NCI-H748 (cell line): ENCODE measurements around the gene TMEM273.
A peak's percentile ranks its signal among the peaks of the same experiment; 100 is the strongest.

Experiments
- DNase-seq: peaks from one replicate; lab custom pipeline; 2025; ENCODE audit not compliant: unreplicated experiment; lab: John Stamatoyannopoulos, UW

The TMEM273 gene

DNA sequence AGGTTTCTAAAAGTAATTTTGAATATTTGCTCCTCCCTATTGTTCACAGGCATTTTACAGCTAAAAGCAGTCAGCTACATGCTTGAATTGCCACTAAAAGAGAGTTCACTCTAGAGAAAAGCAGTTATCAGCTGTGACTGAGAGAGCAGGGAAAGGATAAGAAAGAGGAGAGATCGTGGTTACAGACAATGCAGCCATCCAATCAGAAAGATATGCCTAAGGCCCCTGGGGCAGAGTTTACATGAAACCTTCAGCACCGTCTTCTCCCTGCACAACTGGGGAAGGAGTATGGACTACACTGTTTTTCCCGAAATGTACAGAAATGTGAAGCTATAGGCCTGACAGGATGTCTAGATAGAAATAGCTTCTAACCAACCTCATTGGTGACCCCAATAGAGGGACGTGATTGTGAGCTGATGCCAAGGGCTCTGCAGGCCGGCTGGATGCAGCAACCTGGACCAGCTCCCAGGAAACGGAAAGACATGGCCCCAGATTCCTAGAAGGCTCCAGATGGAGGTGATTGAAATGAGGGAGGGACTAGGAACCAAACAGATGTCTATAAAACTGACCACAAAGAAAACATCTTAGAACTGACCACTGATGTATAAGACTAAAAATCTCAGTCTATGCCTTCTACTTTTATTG is 69.6 kb downstream of the TMEM273 start:
- DNase-seq = no peak

DNA sequence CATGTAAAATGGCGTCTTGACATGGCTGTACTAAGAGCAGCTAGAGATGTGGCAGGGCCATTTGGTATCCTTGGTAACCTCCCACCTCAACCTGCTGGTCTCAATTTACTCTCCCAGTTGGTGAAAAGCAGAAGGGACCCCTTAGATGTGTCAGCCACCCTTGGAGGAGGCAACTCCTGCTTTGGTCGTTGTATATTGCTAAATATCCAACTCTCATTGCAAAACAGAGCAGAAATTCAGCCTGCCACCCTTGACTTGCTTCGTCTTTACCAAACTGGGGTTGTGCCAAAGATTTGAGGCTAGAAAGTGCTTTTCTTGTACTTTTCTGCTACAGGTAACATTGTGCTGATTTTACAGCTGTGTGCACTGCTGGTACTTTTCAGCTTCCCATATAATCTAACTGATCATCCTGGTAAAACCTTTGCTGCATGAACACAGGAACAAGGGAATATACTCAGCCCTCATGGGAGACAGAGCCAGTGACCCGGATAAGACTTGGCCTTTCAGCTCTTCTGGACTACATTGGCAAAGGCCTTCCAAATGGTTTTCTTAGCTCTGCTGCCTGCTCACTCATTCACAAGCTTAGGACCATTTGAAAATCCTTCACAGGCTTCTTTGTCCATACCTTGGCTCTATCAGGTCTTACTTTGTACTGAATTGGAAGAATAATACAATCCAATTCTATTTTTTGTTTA is 70.7 kb downstream of the TMEM273 start:
- no peak for DNase-seq

DNA sequence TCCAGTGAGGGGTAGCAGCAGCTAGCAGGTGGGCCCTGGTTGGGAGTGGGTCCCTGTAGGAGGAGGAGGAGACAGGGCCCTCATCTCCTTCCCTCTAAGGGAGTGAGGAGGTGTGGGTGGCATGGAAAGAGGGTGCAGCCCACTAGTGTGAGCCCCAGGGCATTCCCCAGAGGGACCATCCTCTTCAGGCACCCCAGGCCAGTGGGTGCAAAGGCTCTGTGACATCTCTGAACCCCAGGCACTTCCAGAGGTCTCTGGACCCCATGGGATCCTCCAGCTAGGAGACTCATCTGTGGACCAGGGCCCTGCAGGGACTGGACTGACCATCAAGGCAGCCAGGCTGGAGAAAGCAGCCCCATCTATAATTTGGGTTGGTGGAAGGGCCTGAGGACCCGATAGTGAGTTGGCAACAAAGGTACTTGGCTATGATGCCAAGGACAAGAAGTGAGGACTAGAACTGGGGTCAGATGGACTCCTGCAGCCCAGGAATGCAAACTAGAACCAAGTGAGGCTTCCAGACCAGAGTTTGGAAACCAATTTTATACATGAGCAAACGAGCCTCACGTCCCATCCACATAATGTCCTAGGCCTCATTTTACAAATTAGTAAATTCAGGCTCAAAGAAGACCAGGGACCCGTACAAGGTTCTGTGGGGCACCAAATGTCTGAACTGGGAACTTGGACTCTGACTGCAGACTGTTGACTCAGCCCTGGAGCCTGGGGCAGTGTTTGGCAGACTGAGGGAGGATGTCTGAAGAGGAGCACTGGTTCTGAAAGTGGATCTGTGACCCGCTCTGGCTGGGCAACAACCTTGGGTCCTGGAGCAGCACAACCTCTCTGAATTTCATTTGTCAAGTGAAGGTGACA is 71.4 kb downstream of the TMEM273 start:
- no peak for DNase-seq

DNA sequence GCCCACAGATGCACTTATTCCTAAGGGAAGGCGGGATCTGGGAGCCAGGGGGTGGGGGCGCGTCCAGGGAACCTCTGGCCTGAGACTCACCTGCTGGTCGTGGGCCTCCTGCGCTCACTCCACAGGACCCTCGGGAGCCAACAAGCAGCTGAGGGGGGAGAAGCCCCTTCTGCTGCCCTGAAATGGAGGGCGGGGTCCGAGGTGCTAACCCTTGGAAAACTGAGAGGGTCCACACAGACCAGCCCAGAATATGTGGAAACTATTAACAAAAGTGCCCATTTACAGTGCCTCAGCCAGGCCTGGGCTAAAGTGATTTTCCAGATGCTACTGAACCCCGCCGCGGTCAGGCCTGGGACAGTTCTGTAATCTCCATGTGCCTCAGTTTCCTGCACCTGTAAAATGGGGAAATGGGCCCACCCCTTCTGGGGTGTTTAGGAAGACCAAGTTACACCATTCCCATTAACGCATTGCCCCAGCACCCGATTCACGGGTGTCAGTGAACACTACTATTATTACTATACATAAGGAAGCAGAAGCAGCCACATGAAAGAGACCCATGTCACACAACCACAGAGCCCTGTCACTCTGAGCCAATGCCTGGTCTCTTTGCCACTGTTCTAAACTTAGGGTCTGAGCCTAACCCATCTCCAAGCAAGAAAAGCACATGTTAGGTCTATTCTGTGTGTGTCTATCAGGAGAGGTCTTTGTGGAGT is 72.2 kb downstream of the TMEM273 start:
- DNase-seq = no peak

DNA sequence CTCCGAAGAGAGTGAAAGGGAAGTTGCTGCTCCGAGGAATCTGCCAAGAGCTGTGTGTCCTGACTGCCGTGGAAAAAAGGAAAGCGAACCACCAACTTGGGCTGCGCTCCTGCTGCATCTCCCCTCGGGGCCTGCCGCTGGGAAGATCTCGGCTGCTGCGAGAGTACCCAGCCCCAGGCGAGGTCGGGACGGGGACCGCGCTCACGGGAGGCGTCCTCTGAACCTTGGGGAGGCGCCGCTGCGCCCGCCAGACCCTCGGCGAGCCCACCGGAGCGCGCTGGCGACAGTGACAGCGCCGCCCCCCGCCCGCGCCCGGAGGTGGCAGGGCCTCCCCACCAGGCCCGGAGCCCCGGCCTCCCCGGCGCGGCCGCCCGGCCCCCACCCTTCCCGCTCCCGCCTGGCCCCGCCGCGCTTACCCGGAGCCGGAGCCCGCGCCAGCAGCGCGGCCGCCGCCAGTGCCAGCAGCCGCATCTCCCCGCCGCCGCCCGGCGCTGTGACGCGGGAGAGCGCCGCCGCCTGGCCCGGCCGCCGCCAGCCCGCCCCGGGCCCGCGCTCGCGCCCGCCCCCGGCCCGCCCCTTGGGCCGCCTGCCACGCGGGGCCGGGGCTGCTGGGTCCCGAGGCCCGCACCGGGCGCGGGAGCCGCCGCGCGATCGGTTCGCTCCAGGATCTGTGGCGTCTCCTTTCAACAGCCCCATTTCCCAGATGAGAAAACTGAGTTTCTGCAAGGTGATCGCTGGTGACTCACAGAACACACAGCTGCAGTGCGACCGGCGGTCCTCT is 73.0 kb downstream of the TMEM273 start, which contains the start of gene VSTM4:
Gene VSTM4 (minus strand): TSS at position 508 of the 781 bp plus-strand sequence. CDS start 37 bp downstream, at position 471.
- DNase-seq = peak; percentile 42

DNA sequence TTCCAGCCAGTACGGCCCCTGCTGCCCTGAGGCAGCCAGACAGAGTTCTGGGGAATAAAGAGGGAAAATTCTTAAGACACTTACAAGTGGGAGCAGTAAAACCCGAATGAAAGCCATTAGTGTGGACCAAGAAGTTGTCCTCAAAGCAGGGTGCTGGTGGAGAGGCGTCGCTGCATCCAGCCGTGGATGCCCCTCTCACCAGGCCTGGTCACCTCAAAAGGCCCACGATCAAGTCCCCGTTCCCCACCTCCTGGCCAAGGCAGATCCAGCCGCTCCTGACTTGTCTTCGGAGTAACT is 73.5 kb downstream of the TMEM273 start:
- no peak for DNase-seq

DNA sequence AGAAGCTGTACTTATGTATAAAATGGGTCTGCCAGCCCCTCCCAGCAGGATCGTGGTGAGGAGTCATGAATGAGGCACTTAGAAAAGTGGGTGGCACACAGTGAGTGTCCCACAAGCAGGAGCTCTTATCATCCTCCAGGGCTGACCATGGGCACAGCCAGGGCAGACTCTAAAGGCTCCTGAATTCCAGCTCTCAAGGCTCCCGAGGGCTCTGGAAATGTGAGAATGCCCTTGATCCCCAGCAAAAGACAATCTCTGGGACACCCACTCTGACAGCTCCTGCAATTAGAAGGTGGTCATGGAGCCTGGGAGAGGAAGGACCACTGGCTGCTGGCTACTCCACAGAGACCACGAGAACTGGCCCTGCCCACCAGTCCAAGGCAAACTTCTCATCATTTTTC is 74.5 kb downstream of the TMEM273 start:
- no peak for DNase-seq

DNA sequence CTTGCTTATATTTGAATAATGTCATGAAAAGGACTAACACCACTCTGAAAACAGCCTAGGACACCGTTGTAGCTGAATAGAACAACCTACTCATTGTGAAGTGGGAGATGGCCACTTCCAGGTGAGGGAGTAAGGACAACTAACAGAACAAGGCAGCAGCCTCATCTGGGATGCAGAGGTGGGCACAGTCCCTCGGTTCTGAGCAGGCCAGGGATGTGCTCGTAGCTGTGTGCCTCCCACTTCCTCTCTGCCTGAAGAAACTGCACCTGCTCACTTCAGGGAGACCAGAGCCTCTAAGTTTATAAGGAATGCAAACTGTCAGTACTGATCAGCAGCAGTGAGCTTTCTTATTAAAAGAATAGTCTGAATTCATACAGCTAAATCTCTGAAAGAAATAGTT is 75.3 kb downstream of the TMEM273 start:
- DNase-seq = no peak

DNA sequence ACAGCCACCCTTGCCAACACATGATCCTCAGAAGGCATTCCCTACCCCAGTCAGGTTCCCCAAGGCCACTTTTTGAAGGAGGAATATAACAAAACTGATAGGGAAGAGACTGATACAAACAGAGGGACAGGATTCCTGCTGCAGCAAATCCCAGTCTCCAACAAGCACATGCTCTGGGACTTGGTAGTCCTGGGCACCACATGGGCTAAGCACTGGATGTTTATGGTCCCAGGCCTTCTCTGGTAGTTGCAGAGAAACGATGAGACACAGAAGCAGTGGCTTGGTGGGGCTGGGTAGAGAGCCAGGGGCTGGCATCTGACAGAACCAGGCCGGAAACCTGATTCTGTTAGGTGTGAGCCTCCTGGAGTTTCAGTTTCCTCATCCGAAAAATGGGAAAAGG is 76.1 kb downstream of the TMEM273 start:
- no peak for DNase-seq

DNA sequence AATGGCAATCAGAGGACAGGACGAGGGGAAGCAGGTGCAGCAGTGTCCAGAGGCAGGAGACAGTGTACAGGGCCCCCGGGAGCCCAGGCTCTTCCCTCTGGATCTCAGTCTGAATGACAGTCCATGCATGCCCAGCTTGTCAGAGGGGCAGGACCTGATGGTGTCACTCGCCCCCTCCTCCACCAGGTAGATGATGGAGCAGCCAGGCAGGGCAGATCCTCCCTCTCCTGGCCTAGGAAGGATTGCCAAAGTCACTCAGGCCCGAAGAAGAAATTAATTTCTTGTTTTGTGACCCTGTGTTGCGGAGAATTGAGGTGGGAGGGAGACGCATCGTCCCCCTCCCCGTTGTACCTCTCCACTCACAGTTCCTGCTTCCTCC is 76.9 kb downstream of the TMEM273 start:
- DNase-seq = no peak

DNA sequence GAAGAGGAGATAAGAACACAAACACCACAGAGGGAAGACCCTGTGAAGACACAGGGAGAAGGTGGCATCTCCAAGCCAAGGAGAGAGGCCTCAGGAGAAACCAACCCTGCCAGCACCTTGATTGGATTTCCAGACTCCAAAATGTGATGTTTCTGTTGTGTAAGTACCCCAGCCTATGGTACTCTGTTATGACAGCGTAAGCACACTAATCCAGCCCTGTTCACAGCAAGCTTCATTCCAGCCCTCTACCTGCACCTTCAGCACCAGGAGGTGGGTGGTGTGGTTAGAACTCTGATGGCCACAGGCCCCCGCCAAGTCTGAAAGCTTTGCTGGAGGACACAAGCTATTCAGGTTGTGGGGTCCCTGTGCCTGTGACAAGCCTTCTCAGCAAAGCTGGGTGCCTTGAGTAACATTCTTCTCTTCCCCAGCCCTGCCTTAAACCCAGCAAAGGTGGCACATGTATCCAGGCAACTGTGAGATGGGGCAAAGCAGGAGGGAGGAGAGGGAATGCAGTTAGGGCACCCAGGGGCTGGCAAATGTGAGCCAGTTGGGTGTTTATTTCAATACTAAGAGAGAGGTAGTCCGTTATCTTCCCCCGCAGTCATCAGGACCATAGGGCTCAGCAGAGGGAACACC is 77.4 kb downstream of the TMEM273 start:
- no peak for DNase-seq

DNA sequence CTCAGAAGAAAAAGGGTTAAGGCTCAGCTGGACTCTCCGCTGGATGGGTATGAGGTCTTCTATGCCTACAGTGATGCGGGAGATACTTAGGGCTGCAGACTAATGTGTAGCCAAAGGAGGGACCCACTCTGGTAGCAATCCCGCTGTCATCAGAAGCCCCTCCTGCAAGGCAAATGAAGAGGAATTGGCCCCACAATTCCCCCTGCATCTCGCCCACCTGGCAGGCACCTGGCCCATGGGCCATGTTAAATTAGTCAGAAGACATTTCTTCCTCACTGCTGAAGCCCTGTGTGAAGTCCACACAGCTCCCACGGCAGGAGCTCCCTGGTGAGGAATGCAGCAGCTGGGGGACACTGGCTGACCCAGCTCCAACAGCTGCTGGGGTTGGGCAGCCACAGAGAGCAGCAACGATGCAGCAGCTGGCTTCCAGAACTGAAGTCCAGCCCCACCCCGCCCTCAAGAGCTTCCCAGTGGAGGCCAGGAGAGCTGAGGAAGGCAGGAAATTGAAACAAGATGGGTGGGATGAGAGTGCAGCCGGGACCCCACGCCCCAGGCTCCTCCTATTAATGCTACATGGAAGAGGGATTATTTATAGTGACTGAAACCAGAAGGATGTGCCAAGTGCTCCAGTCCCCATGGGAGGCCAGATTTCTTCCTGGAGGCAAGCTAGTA is 78.4 kb downstream of the TMEM273 start:
- DNase-seq = peak; percentile 9

DNA sequence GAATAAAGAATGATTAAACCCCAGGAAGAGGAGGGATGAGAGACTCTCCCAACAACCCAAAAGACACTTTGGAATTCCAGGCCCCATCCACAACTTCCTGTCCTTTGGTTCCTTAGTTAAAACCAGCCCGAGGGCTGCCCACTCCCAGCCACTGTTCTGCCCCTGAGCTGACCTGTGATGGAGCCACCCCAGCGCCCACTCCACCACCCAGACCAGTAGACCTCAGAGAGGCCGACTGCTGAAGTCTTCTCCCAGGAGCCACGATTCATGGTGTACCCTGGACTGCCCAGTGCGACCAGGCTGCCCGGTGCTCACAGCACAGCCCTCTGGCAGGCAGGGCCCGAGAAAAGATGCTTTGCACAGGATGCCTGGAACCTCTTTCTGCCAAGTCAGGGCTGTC is 79.5 kb downstream of the TMEM273 start:
- DNase-seq = no peak

DNA sequence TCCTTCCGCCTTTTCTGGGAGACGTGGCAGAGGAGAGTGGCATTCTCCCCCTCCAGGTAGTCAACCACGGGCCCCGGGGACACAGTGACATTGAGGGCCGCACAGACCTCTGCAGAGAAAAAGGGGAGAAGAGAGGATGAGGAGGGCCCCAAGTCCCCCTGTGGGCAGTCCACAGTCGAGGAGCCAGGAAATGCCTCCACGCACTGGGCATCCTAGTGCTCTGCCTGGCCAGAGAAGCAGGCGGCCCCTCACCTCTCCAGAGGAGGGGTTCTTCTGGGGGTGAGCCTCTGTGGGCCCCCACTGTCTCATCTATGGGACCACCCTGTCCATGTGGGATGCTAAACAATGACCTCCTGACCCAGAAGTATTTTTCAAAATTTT is 80.3 kb downstream of the TMEM273 start:
- no peak for DNase-seq

DNA sequence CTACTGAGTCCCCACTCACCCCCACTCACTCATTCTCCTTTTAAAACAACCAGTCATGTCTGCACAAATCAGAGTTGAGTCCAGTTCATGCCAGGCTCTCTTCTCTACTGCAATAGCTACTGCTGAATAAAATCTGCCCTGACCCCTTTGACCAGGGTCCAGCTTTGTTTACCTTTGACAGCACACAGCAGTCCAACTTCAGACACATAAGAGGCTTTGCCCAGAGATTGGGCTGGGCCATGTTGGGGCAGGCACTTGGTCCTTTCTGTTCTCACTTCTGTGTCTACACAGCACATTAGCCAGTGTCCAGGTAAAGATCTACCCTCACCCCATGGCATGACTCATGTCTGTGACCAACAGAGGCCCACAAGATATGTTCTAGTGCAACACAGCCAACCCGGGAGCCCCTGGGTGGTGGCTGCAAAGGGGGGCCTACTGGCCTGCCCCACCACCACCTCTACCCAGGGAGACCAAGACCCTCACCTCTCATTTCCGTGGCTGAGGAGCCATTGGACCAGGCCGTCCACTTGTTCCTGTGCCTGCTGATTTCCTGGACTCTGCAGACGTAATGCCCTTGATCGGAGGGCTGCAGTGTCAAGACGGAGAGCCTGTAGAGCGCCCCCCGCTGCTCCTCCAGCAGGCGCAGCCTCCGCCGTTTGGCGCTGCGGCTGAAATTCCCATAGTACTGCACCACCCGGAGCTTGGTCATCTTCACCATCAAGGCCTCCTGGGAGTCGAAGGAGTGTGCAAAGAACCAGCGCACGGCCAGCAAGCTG is 80.9 kb downstream of the TMEM273 start:
- DNase-seq = no peak

DNA sequence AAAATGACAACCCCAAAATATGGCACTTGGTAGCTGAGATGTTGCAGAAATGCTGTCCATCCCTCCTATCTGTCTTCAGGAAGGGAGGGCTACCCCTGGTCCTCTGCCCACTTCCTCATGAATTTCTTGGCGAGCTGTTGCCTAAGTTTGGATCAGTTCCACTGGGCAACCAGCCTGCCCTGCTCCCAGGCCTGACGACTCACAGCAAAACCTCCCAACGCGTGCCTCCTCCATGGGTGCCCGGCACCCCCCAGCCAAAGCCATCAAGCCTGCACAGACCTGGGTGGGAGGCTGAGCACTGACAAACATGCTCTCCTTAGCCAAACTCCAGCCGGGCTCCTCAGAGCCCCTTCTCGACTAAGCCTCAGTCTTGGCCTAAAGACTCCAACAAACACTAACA is 81.7 kb downstream of the TMEM273 start:
- DNase-seq = no peak

DNA sequence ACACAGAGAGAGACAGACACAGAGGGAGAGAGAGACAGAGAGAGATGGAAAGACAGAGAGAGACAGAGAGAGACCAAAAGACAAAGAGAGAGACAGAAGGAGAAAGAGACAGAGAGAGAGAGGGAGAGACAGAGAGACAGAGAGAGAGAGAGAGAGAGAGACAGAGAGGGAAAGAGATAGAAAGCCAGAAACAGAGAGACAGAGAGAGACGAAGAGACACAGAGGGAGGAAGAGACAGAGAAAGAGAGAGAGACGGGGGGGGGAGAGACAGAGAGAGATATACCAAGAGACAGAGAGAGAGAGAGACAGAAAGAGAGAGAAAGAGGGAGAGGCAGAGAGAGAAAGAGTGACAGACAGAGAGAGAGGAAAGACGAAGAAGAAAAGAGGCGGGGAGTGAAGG is 83.1 kb downstream of the TMEM273 start:
- no peak for DNase-seq
